CD8-positive, alpha-beta memory T cell (primary cell): ENCODE data around the gene ZMYND11. TPM values are rescaled to one million over a fixed set of nuclear protein-coding genes. Genes with fewer than 3 reads are reported as not detected.

Experiments
- CTCF ChIA-PET: fragments of 350-600 bp; sonication (Branson Sonifier 250); formaldehyde crosslinking; loops from one replicate; lab custom pipeline; 2021; ENCODE audit warnings: antibody characterized with exemption; lab: Charles Lee
- POLR2A ChIA-PET: fragments of 350-600 bp; sonication (Branson Sonifier 250); formaldehyde crosslinking; loops from one replicate; lab custom pipeline; 2021; ENCODE audit warnings: antibody characterized with exemption; lab: Charles Lee
- DNase-seq, 5 donors: peaks; one replicate each; pipeline versions ENCODE4 v3.0.0 to v3.0.0-alpha.2; 2020 to 2022; ENCODE audit warnings: mixed read lengths in 1 of 5
- H3K27ac ChIP-seq: one replicate; pipeline ENCODE4 v1.7.0; 2013; ENCODE audit warnings: low read depth, mild to moderate bottlenecking, low read length, moderate library complexity
- H3K27me3 ChIP-seq: 2 replicates; pipeline ENCODE4 v1.7.0; 2013; ENCODE audit warnings: low read length, mild to moderate bottlenecking; ENCODE audit not compliant: insufficient read depth, poor library complexity, severe bottlenecking
- H3K36me3 ChIP-seq: 2 replicates; pipeline ENCODE4 v1.7.0; 2013; ENCODE audit warnings: mild to moderate bottlenecking, low read length, moderate library complexity; ENCODE audit not compliant: insufficient read depth
- H3K4me1 ChIP-seq: 2 replicates; pipeline ENCODE4 v1.7.0; 2013; ENCODE audit warnings: mild to moderate bottlenecking, low read length, moderate library complexity; ENCODE audit not compliant: insufficient read depth
- H3K4me3 ChIP-seq: 2 replicates; pipeline ENCODE4 v1.7.0; 2013; ENCODE audit warnings: mild to moderate bottlenecking, low read length
- H3K9me3 ChIP-seq: 2 replicates; pipeline ENCODE4 v1.7.0; 2013; ENCODE audit warnings: mild to moderate bottlenecking, low read length
- H3K27ac Mint-ChIP-seq, 8 donors: one replicate each; pipeline ENCODE4 v1.8.0; 2020 to 2021; ENCODE audit warnings: mixed read lengths in 8 of 8, mild to moderate bottlenecking in 6 of 8, inconsistent platforms in 3 of 8, moderate library complexity in 3 of 8
- H3K27me3 Mint-ChIP-seq, 2 donors: one replicate each; pipeline ENCODE4 v1.8.0; 2020 to 2021; ENCODE audit warnings: mixed read lengths in 2 of 2, mild to moderate bottlenecking in 1 of 2, moderate library complexity in 1 of 2
- H3K36me3 Mint-ChIP-seq, 3 donors: one replicate each; pipeline ENCODE4 v1.8.0; 2020 to 2021; ENCODE audit warnings: mixed read lengths in 3 of 3, inconsistent platforms in 1 of 3, mild to moderate bottlenecking in 1 of 3
- H3K4me1 Mint-ChIP-seq, 3 donors: one replicate each; pipeline ENCODE4 v1.8.0; 2020 to 2021; ENCODE audit warnings: mixed read lengths in 3 of 3, inconsistent platforms in 1 of 3, mild to moderate bottlenecking in 1 of 3
- H3K4me3 Mint-ChIP-seq, 7 donors: one replicate each; pipeline ENCODE4 v1.8.0; 2020 to 2021; ENCODE audit warnings: mixed read lengths in 7 of 7, mild to moderate bottlenecking in 6 of 7, moderate library complexity in 4 of 7, inconsistent platforms in 2 of 7
- H3K9me3 Mint-ChIP-seq, 5 donors: one replicate each; pipeline ENCODE4 v1.8.0; 2020 to 2022; ENCODE audit warnings: mixed read lengths in 5 of 5, mild to moderate bottlenecking in 3 of 5, moderate library complexity in 2 of 5, inconsistent platforms in 1 of 5
- polyA plus RNA-seq: library from polyadenylated mRNA; unstranded; fragments of 300-500 nt; fragmentation: Illumina TruSeq; gene quantifications from one replicate; pipeline ENCODE4 v1.2.3, GENCODE V29; 2021
- total RNA-seq, 2 experiments: library from RNA; stranded (reverse); gene quantifications; one replicate each; pipeline ENCODE4 v1.2.3, GENCODE V29; 2021

The ZMYND11 gene
- total and polyA plus RNA-seq, 3 experiments from 2014 or later: 34.9 to 53.5 (median 36.7) TPM

- Histone ChIP-seq H3K9me3 (no peaks in the 10 kb centered on the region), H3K4me3 (no peak overlapping the region), H3K27ac (no peak overlapping the region), H3K27me3 (no peaks in the 10 kb centered on the region), H3K4me1 (no peaks in the 10 kb centered on the region), H3K36me3 (no peaks in the 10 kb centered on the region)
- H3K27me3 Mint-ChIP-seq: no peaks in the 10 kb centered on the region
- CTCF ChIA-PET: no interaction called here
- DNase-seq: no peak
- no peak overlapping the region for H3K4me3 Mint-ChIP-seq
- H3K36me3 Mint-ChIP-seq: peaks cover 3 to 39% (median 15%) of the 10 kb centered on the region in 3 donors
- no peaks in the 10 kb centered on the region for H3K9me3 Mint-ChIP-seq
- POLR2A ChIA-PET: no interaction called here
- peaks cover 5 to 28% (median 22%) of the 10 kb centered on the region in 3 donors for H3K4me1 Mint-ChIP-seq
- no peak overlapping the region for H3K27ac Mint-ChIP-seq
Observed at GRCh38 chr10:209357-209756, 74.1 kb downstream of the ZMYND11 start.

- ChIA-PET CTCF (no interaction called here), POLR2A (no interaction called here)
- Histone ChIP-seq H3K27ac (no peak overlapping the region), H3K27me3 (no peaks in the 10 kb centered on the region), H3K4me1 (no peaks in the 10 kb centered on the region), H3K36me3 (no peaks in the 10 kb centered on the region), H3K4me3 (no peak overlapping the region), H3K9me3 (no peaks in the 10 kb centered on the region)
- Mint-ChIP-seq H3K9me3 (no peaks in the 10 kb centered on the region), H3K27me3 (no peaks in the 10 kb centered on the region), H3K27ac (no peak overlapping the region), H3K36me3 (peaks cover 3 to 46% (median 17%) of the 10 kb centered on the region in 3 donors), H3K4me1 (peaks cover 3 to 19% (median 15%) of the 10 kb centered on the region in 3 donors), H3K4me3 (no peak overlapping the region)
- DNase-seq: no peak
Observed at GRCh38 chr10:210297-210696, 75.0 kb downstream of the ZMYND11 start.

DNA sequence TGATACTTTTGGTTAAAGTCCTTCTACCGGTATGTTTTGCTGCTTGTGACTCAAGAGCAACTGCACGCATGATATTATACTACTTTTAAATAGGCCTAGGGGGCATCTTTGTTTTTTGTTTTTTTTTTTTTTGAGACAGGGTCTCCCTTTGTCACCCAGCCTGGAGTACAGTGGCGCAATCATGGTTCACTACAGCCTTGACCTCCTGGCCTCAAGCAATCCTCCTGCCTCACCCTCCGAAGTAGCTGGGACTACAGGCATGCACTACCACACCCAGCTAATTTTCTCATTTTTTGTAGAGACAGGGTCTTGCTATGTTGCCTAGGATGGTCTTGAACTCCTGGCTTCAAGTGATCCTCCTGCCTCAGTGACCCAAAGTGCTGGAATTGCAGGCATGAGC lies 80.2 kb downstream of the ZMYND11 start:
- CTCF ChIA-PET: no interaction called here
- peaks cover 12% of the 10 kb centered on the region for H3K4me1 ChIP-seq
- no peak overlapping the region for H3K27ac Mint-ChIP-seq
- no peak overlapping the region for H3K27ac ChIP-seq
- H3K27me3 Mint-ChIP-seq: no peaks in the 10 kb centered on the region
- no peaks in the 10 kb centered on the region for H3K27me3 ChIP-seq
- DNase-seq: no peak
- no peaks in the 10 kb centered on the region for H3K36me3 ChIP-seq
- no peaks in the 10 kb centered on the region for H3K9me3 ChIP-seq
- peaks cover 0 to 44% (median 9%) of the 10 kb centered on the region in 3 donors for H3K36me3 Mint-ChIP-seq
- POLR2A ChIA-PET: no interaction called here
- H3K4me1 Mint-ChIP-seq: peaks cover 22 to 41% (median 40%) of the 10 kb centered on the region in 3 donors
- H3K9me3 Mint-ChIP-seq: no peaks in the 10 kb centered on the region
- no peak overlapping the region for H3K4me3 ChIP-seq
- H3K4me3 Mint-ChIP-seq: no peak overlapping the region

DNA sequence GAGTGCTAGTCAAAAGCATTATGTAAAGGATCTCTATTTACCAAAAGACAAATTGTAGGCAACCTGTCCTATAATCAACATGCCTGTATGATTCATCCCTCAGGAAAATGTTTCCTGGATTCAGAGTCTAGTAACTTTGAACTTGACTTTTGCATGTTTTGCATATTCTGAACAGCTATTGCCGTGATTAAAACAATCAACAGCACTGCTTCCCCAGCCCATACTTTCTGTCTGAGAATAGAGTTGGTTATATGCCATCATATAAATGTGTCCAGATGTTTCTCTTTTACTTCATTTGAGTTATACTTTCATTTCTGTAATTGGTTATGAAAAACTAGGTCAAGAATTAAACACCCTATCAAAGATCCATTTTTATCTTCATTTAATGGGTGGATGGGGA lies 83.5 kb downstream of the ZMYND11 start:
- no peaks in the 10 kb centered on the region for H3K27me3 Mint-ChIP-seq
- H3K4me1 Mint-ChIP-seq: peaks cover 26 to 49% (median 40%) of the 10 kb centered on the region in 3 donors

GRCh38 chr10:219731-220472 lies 84.6 kb downstream of the ZMYND11 start:
- peak overlapping the region in 1 of 8 donors; percentile 38 for H3K27ac Mint-ChIP-seq
- H3K9me3 Mint-ChIP-seq: no peaks in the 10 kb centered on the region
- Histone ChIP-seq H3K36me3 (no peaks in the 10 kb centered on the region), H3K27ac (no peak overlapping the region), H3K9me3 (no peaks in the 10 kb centered on the region), H3K27me3 (no peaks in the 10 kb centered on the region), H3K4me3 (no peak overlapping the region), H3K4me1 (peaks cover 12% of the 10 kb centered on the region)
- H3K4me1 Mint-ChIP-seq: peaks cover 26 to 52% (median 40%) of the 10 kb centered on the region in 3 donors
- ChIA-PET POLR2A (no interaction called here), CTCF (interaction anchor here (1.5 kb wide), 1 partner anchor 10 kb away, joined by 5 read pairs; no protein-coding TSS in a partner anchor)
- peaks cover 0 to 39% (median 11%) of the 10 kb centered on the region in 3 donors for H3K36me3 Mint-ChIP-seq
- DNase-seq: no peak
- no peaks in the 10 kb centered on the region for H3K27me3 Mint-ChIP-seq
- no peak overlapping the region for H3K4me3 Mint-ChIP-seq

More for the DNA sequence above, 83.5 kb downstream of the ZMYND11 start:
- H3K9me3 Mint-ChIP-seq: no peaks in the 10 kb centered on the region
- Histone ChIP-seq H3K36me3 (no peaks in the 10 kb centered on the region), H3K27me3 (no peaks in the 10 kb centered on the region), H3K4me1 (peaks cover 12% of the 10 kb centered on the region), H3K27ac (no peak overlapping the region), H3K4me3 (no peak overlapping the region), H3K9me3 (no peaks in the 10 kb centered on the region)
- peak overlapping the region in 1 of 7 donors; percentile 8 for H3K4me3 Mint-ChIP-seq
- peak overlapping the region in 3 of 8 donors; percentile 49 to 70 (median 63) for H3K27ac Mint-ChIP-seq
- ChIA-PET POLR2A (no interaction called here), CTCF (no interaction called here)
- H3K36me3 Mint-ChIP-seq: peaks cover 0 to 39% (median 11%) of the 10 kb centered on the region in 3 donors
- DNase-seq: no peak

- H3K36me3 Mint-ChIP-seq: peaks cover 0 to 23% (median 7%) of the 10 kb centered on the region in 3 donors
- ChIA-PET CTCF (no interaction called here), POLR2A (no interaction called here)
- no peaks in the 10 kb centered on the region for H3K27me3 ChIP-seq
- H3K4me3 ChIP-seq: no peak overlapping the region
- peaks cover 5% of the 10 kb centered on the region for H3K4me1 ChIP-seq
- no peak overlapping the region for H3K27ac Mint-ChIP-seq
- H3K4me3 Mint-ChIP-seq: no peak overlapping the region
- no peaks in the 10 kb centered on the region for H3K9me3 Mint-ChIP-seq
- no peak overlapping the region for H3K27ac ChIP-seq
- peaks cover 21 to 48% (median 43%) of the 10 kb centered on the region in 3 donors for H3K4me1 Mint-ChIP-seq
- no peak for DNase-seq
- H3K9me3 ChIP-seq: no peaks in the 10 kb centered on the region
- H3K36me3 ChIP-seq: no peaks in the 10 kb centered on the region
- no peaks in the 10 kb centered on the region for H3K27me3 Mint-ChIP-seq
Observed at GRCh38 chr10:224571-224970, 89.3 kb downstream of the ZMYND11 start.

- ChIA-PET POLR2A (no interaction called here), CTCF (no interaction called here)
- H3K4me3 ChIP-seq: no peak overlapping the region
- H3K27me3 Mint-ChIP-seq: no peaks in the 10 kb centered on the region
- no peaks in the 10 kb centered on the region for H3K4me1 ChIP-seq
- no peak for DNase-seq
- H3K36me3 Mint-ChIP-seq: peaks cover 0 to 20% (median 7%) of the 10 kb centered on the region in 3 donors
- peaks cover 12 to 34% (median 30%) of the 10 kb centered on the region in 3 donors for H3K4me1 Mint-ChIP-seq
- H3K27me3 ChIP-seq: no peaks in the 10 kb centered on the region
- peak overlapping the region in 1 of 8 donors; percentile 15 for H3K27ac Mint-ChIP-seq
- H3K4me3 Mint-ChIP-seq: no peak overlapping the region
- no peak overlapping the region for H3K27ac ChIP-seq
- no peaks in the 10 kb centered on the region for H3K9me3 ChIP-seq
- no peaks in the 10 kb centered on the region for H3K36me3 ChIP-seq
- no peaks in the 10 kb centered on the region for H3K9me3 Mint-ChIP-seq
Observed at GRCh38 chr10:226018-226417, 90.8 kb downstream of the ZMYND11 start.

DNA sequence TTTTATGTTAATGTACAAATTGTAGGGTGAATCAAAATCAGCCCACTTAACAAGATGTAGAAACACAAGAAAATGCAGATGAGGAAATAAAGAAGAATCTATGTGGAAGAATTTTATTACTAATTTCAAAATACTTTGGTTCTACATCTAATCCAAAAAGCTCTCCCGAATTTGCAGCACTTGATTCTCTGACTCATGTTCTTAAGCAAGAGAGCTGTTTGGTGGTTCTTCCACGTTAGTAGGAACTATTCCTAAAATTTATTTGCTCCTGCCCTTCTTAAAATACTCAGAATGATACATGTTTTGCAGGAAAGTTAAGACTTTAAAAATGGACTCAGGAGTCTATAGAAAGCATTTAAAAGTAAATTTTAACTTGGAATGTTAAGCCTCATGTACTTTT lies 91.8 kb downstream of the ZMYND11 start:
- Histone ChIP-seq H3K9me3 (no peaks in the 10 kb centered on the region), H3K27ac (no peak overlapping the region), H3K27me3 (no peaks in the 10 kb centered on the region), H3K4me3 (no peak overlapping the region), H3K4me1 (no peaks in the 10 kb centered on the region), H3K36me3 (no peaks in the 10 kb centered on the region)
- Mint-ChIP-seq H3K4me1 (peaks cover 12 to 28% (median 27%) of the 10 kb centered on the region in 3 donors), H3K36me3 (peaks cover 0 to 19% (median 2%) of the 10 kb centered on the region in 3 donors), H3K9me3 (no peaks in the 10 kb centered on the region), H3K4me3 (no peak overlapping the region), H3K27me3 (no peaks in the 10 kb centered on the region), H3K27ac (peak overlapping the region in 1 of 8 donors; percentile 50)
- POLR2A ChIA-PET: no interaction called here
- CTCF ChIA-PET: no interaction called here
- no peak for DNase-seq
